Stimulated activated CD4-positive, alpha-beta T cell treated with anti-CD3 and anti-CD28 coated beads, Interleukin-15, amount 100 ng/mL, for 24 hours (primary cell): ENCODE results near the gene MAPK4.
"Not testable (repeated sequence)": the region's sequence is repeated elsewhere in the genome, so short reads cannot be mapped to it uniquely, and the experiment has no call there.

ENCODE experiments used
- DNase-seq: peaks from one replicate; pipeline ENCODE4 v3.0.0-alpha.2; 2020

The MAPK4 gene

DNA sequence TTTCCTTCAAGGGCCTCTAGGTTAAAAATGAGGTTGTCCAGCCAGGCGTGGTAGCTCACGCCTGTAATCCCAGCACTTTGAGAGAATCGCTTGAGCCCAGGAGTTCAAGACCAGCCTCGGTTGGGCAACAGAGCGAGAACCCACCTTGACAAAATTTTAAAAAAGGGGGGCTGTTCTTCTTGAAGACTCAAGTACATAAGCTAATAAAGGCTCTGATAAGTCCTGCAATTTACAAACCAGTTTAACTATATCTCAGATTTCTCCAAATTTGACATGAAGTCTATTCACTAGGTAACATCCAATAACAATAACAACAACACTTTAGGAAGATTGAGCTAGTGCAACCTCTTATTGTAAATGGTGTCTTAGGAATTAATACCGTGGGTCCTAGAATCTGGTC is 129.7 kb downstream of the MAPK4 start:
- no peak for DNase-seq

- no peak for DNase-seq
Observed at GRCh38 chr18:50694147-50694546, 134.3 kb downstream of the MAPK4 start.

- no peak for DNase-seq
Observed at GRCh38 chr18:50695431-50696176, 135.7 kb downstream of the MAPK4 start.

- no peak for DNase-seq
Observed at GRCh38 chr18:50696436-50696835, 136.5 kb downstream of the MAPK4 start.

DNA sequence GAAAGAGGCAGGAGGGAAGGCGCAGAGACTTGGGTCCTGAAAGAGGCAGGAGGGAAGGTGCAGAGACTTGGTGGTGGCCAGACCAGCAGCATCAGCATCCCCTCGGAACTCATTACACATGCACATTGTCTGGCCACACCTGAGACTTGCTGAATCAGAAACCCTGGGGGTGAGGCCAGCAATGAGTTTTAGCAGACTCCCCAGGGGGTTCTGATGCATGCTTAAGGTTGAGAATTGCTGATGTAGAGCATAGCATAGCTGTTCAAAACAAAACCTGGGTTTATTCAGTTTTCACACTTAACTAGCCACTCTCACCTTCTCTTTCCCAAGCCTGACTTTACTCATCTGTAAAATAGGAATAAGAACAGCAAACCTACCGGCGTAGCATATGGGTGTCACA is 137.0 kb downstream of the MAPK4 start:
- DNase-seq = no peak

DNA sequence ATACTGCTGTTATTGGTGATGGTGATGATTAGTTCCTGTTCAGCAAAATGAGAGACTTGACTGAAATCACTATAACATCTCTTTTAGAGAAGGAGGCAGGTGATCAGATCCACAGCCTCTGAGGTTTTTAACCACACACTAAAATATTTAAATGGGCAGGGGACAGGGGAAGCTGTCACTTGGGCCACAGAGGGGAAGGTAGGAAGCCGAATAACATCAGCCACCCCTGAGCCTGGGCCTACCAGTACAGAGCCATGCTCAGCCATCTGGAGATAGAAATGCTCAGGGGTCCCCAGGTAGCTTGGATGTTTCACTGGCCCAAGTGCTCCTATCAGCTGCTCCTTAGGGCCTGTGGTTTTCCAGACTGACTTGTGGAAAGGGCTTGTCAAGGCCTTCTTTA is 137.6 kb downstream of the MAPK4 start:
- DNase-seq = no peak

GRCh38 chr18:50700245-50701165 is 140.6 kb downstream of the MAPK4 start:
- no peak for DNase-seq

GRCh38 chr18:50704357-50704940 is 144.6 kb downstream of the MAPK4 start:
- DNase-seq = no peak

- no peak for DNase-seq
Observed at GRCh38 chr18:50706199-50706598, 146.3 kb downstream of the MAPK4 start.

GRCh38 chr18:50706651-50707050 is 146.8 kb downstream of the MAPK4 start:
- no peak for DNase-seq

- not testable (repeated sequence) for DNase-seq
Observed at GRCh38 chr18:50707297-50707696, 147.4 kb downstream of the MAPK4 start.

DNA sequence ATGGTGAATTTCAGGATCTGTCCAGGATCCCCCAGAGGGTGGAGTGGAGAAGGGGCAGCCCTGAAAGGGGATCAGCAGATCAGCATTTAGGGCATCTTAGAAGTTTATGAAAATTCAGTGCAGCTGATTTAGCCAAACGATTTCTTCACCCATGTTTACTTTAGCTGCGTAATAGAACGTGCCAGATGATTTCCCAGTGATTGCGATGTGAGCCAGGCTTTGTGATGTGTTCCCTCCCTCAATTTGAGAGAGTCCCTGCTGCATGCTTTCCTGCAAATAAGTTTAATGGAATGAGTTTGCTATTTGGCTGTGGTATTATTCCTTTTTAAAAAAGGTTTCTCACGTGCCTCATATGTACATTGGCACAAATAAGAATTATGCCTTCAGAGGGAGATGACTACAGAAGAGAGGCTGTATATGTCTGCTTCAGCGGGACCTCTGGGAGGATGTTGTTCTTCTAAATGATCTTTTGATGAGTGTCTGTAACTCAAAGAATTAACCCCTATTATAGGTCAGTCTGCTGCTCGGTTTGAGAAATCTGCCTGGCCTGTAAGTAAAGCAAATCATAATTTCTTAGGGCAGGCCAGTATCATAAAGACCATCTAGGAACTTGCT is 148.1 kb downstream of the MAPK4 start:
- no peak for DNase-seq

GRCh38 chr18:50709193-50709592 is 149.3 kb downstream of the MAPK4 start:
- DNase-seq = no peak

- no peak for DNase-seq
Observed at GRCh38 chr18:50711386-50711785, 151.5 kb downstream of the MAPK4 start.

GRCh38 chr18:50715919-50716318 is 156.0 kb downstream of the MAPK4 start:
- DNase-seq = no peak

DNA sequence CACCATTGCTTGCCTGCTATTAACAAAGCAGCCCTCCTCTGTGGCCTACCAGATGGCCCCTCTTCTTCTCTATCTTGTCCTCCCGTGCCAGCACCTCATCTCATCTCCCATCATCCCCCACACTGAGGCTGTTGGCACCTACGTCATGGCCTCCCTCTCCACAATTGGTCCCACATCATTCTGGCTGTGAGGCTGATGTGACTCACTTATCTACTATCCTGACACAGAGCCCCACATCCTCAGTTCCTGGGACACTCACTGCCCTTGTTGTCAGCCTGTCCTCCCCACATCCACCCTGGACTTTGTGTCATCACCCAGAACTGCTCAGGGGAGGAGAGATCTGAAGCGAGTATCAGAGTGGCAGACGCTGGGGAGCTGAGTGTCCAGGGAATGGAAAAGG is 157.0 kb downstream of the MAPK4 start:
- no peak for DNase-seq

GRCh38 chr18:50717563-50717962 is 157.7 kb downstream of the MAPK4 start:
- DNase-seq = no peak

GRCh38 chr18:50719471-50720324 is 159.8 kb downstream of the MAPK4 start:
- no peak for DNase-seq

DNA sequence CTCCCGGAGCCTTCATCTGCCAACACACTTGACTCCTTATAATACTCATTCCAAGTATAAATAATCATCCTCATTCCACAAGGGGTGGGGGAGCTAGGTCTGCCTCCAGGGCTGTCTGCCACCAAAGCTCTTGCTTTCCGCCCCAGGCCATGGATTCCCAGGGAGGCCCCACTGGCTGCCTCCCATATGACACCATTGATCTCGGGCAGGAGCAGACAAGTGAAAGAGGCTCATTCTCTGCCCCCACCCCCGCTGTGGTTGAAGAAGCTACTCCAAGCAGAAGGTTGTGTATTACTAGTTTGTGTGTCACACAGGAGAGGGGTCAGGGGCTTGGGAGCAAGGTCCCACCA is 160.4 kb downstream of the MAPK4 start:
- DNase-seq = no peak

- no peak for DNase-seq
Observed at GRCh38 chr18:50721006-50721405, 161.1 kb downstream of the MAPK4 start.

- DNase-seq = no peak
Observed at GRCh38 chr18:50721451-50722120, 161.7 kb downstream of the MAPK4 start.

GRCh38 chr18:50722311-50722710 is 162.4 kb downstream of the MAPK4 start:
- DNase-seq = no peak
